Measurements from ENCODE around the gene SIGLEC8. TPM values are rescaled to one million over a fixed set of nuclear protein-coding genes. Genes with fewer than 3 reads are reported as not detected.

Gene SIGLEC8
- total RNA-seq, 1 donor from 2014 or later = not detected

DNA sequence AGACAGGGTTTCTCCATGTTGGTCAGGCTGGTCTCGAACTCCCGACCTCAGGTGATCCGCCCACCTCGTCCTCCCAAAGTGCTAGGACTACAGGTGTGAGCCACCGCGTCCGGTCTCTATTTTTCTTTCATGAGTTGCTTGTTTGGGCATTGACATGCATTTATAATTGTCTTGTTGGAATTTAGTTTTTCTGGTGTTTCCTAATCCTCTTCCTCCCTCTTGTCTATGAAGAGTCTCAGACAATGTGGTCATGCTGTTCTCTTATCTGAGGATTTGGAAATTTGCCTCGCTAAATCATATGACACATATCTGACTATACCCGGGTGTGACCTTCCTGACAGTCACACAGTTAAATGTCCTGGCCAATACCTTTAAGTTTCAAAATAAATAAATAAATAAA, 12.7 kb upstream of the SIGLEC8 start:
- no peaks in the 10 kb centered on the region for H3K9me3 ChIP-seq
- H3K4me3 ChIP-seq = no peak overlapping the region
- no peaks in the 10 kb centered on the region for H3K36me3 ChIP-seq
- intact Hi-C loops (cut with DNase I) = loop anchor here (10.0 kb wide), 1 partner anchor 314 kb away; no protein-coding TSS in a partner anchor
- H3K27me3 ChIP-seq = no peaks in the 10 kb centered on the region
- H3K27ac ChIP-seq = no peak overlapping the region
- TF ChIP-seq POLR2AphosphoS5 (IDR thresholded peaks at IDR 0.05; ENCODE audit: insufficient read depth in 1 of 2, low read depth in 1 of 2) (no peak), POLR2A (IDR thresholded peaks at IDR 0.05) (no peak)
- TF ChIP-seq, protein P1, sequence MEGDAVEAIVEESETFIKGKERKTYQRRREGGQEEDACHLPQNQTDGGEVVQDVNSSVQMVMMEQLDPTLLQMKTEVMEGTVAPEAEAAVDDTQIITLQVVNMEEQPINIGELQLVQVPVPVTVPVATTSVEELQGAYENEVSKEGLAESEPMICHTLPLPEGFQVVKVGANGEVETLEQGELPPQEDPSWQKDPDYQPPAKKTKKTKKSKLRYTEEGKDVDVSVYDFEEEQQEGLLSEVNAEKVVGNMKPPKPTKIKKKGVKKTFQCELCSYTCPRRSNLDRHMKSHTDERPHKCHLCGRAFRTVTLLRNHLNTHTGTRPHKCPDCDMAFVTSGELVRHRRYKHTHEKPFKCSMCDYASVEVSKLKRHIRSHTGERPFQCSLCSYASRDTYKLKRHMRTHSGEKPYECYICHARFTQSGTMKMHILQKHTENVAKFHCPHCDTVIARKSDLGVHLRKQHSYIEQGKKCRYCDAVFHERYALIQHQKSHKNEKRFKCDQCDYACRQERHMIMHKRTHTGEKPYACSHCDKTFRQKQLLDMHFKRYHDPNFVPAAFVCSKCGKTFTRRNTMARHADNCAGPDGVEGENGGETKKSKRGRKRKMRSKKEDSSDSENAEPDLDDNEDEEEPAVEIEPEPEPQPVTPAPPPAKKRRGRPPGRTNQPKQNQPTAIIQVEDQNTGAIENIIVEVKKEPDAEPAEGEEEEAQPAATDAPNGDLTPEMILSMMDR (IDR thresholded peaks at IDR 0.05) = no peak
- no peak for DNase-seq (ENCODE audit: extremely low spot score in 2 of 2)
- H3K4me1 ChIP-seq = no peaks in the 10 kb centered on the region

DNA sequence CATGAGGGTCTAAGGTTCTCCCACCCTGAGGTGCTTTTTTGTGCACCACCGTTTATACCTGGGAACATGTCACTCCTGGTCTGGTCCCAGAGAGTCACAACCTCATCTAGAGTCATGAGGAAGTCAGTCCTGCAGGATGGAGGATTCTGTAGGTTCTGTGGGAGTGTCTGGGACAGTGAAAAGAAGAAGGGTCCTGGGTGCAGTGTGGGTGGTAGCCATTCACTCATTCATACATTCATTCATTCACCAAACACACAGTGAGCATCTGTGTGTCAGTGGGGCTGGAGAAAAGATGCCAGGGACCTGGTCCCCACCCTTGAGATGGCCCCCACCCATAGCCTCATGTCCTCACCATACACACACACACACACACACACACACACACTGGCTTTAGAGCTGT, 11.4 kb upstream of the SIGLEC8 start:
- Histone ChIP-seq H3K4me3 (no peak overlapping the region), H3K27me3 (no peaks in the 10 kb centered on the region), H3K4me1 (no peaks in the 10 kb centered on the region), H3K27ac (no peak overlapping the region), H3K9me3 (no peaks in the 10 kb centered on the region), H3K36me3 (no peaks in the 10 kb centered on the region)
- TF ChIP-seq POLR2A (IDR thresholded peaks at IDR 0.05) (no peak), POLR2AphosphoS5 (IDR thresholded peaks at IDR 0.05; ENCODE audit: insufficient read depth in 1 of 2, low read depth in 1 of 2) (no peak)
- TF ChIP-seq, protein P1 (IDR thresholded peaks at IDR 0.05) = no peak
- intact Hi-C loops (cut with DNase I) = loop anchor here (5.0 to 10.0 kb wide), 2 partner anchors 193 to 315 kb away; no protein-coding TSS in a partner anchor
- no peak for DNase-seq (ENCODE audit: extremely low spot score in 2 of 2)

DNA sequence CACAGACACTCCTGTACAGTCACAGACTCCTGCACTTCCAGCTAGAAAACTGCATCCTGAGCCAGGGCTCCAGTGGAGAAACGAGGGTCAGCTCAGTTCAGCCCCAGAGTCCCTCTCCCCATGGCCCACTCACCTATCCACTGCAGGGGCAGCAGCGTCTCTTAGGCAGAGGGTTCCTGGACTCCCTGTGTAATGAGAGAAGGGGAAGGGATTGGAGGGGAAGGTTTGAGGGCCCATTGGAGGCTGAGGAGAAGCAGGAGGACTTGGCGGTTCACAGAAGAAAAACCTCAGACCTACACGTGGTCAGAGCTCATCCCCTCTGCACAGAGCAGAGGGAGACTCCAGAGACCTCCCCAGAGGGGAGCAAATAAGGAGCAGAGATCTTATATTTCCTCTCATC, 10.9 kb upstream of the SIGLEC8 start:
- H3K27me3 ChIP-seq = no peaks in the 10 kb centered on the region
- no peaks in the 10 kb centered on the region for H3K36me3 ChIP-seq
- intact Hi-C loops (cut with DNase I) = loop anchor here (5.0 kb wide), 1 partner anchor 193 kb away; no protein-coding TSS in a partner anchor
- TF ChIP-seq POLR2A (IDR thresholded peaks at IDR 0.05) (no peak), POLR2AphosphoS5 (IDR thresholded peaks at IDR 0.05; ENCODE audit: insufficient read depth in 1 of 2, low read depth in 1 of 2) (no peak)
- TF ChIP-seq, protein P1 (IDR thresholded peaks at IDR 0.05) = no peak
- no peak for DNase-seq (ENCODE audit: extremely low spot score in 2 of 2)
- H3K9me3 ChIP-seq = no peaks in the 10 kb centered on the region
- no peaks in the 10 kb centered on the region for H3K4me1 ChIP-seq
- H3K27ac ChIP-seq = no peak overlapping the region
- H3K4me3 ChIP-seq = no peak overlapping the region

DNA sequence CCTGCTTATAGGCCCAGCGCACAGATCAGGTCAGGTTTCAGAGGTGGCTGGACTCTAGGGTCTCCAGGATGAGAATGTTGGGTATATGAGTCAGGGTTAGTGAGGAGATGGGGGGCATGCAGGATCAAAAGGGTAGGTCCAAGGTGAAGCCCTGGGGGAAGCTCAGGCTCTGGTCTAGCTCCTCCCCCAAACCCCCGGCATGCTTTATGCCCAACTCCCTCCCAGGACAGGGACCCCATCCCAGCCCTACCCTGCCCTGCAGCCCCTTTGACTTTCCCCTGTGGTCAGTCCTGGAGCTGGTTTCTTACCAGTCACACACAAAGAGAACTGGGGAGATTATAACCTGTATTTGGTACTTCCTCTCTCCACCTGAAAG, 10.3 kb upstream of the SIGLEC8 start:
- no peaks in the 10 kb centered on the region for H3K27me3 ChIP-seq
- no peaks in the 10 kb centered on the region for H3K9me3 ChIP-seq
- intact Hi-C loops (cut with DNase I) = loop anchor here (5.0 kb wide), 1 partner anchor 194 kb away; no protein-coding TSS in a partner anchor
- no peak for DNase-seq (ENCODE audit: extremely low spot score in 2 of 2)
- H3K27ac ChIP-seq = no peak overlapping the region
- H3K36me3 ChIP-seq = no peaks in the 10 kb centered on the region
- no peaks in the 10 kb centered on the region for H3K4me1 ChIP-seq
- no peak overlapping the region for H3K4me3 ChIP-seq
- TF ChIP-seq POLR2AphosphoS5 (IDR thresholded peaks at IDR 0.05; ENCODE audit: insufficient read depth in 1 of 2, low read depth in 1 of 2) (no peak), POLR2A (IDR thresholded peaks at IDR 0.05) (no peak)
- TF ChIP-seq, protein P1 (IDR thresholded peaks at IDR 0.05) = no peak

DNA sequence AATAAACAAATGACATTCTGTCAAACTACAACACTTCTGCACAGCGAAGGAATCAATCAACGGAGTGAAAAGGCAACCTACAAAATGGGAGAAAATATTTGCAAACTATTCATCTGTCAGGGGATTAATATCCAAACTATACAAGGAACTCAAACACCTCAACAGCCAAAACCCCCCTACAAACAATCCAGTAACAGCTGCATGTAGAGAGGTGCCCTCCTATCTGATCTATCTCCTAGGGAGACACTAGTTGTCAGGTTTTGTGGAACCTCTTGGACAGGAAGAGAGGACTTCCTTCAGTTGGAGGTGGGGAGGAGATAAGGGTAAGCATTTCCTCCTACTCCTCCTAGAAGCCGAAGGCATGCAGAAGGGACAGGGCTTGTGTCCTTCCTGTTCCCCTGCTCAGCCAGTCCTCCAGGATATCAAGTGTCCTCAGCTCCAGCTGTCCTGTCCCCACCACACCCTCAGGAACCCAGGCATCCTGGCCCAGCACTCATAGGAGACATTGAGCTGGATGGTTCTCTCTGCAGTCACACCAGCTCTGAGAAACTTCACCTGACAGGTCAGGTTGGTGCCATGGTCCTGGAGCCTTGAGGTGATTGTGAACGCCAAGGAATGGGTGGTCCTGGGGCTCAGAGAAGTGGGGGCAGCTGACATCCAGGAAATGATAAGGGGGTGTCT, 9.8 kb upstream of the SIGLEC8 start:
- DNase-seq (ENCODE audit: extremely low spot score in 2 of 2) = no peak
- intact Hi-C loops (cut with DNase I) = loop anchor here (5.0 kb wide), 1 partner anchor 194 kb away; no protein-coding TSS in a partner anchor

More for the DNA sequence above, 9.8 kb upstream of the SIGLEC8 start:
- H3K9me3 ChIP-seq = no peaks in the 10 kb centered on the region
- no peak overlapping the region for H3K4me3 ChIP-seq
- no peak overlapping the region for H3K27ac ChIP-seq
- H3K4me1 ChIP-seq = no peaks in the 10 kb centered on the region
- no peak for TF ChIP-seq POLR2A (IDR thresholded peaks at IDR 0.05)
- no peak for TF ChIP-seq POLR2AphosphoS5 (IDR thresholded peaks at IDR 0.05; ENCODE audit: insufficient read depth in 1 of 2, low read depth in 1 of 2)
- TF ChIP-seq, protein P1 (IDR thresholded peaks at IDR 0.05) = no peak
- H3K27me3 ChIP-seq = no peaks in the 10 kb centered on the region
- no peaks in the 10 kb centered on the region for H3K36me3 ChIP-seq
